Measurements from ENCODE around the gene MOAP1. TPM values are rescaled to one million over a fixed set of nuclear protein-coding genes. Genes with fewer than 3 reads are reported as not detected.
"Not testable (repeated sequence)": the region's sequence is repeated elsewhere in the genome, so short reads cannot be mapped to it uniquely, and the experiment has no call there.

The MOAP1 gene
- polyA plus RNA-seq, 1 experiment = 21.0 TPM

GRCh38 chr14:93165271-93166265, 19.1 kb downstream of the MOAP1 start:
- H3K27ac ChIP-seq (ENCODE audit: low read depth, low read length); POLR2A ChIA-PET; H3K9me3 ChIP-seq (ENCODE audit: control insufficient read depth, insufficient read depth, low read length); H3K4me3 ChIP-seq (ENCODE audit: low read depth, low read length); H3K27me3 ChIP-seq (ENCODE audit: control insufficient read depth, insufficient read depth, low read length); DNase-seq (ENCODE audit: low read depth, low spot score): not testable (repeated sequence)
- CTCF ChIA-PET = interaction anchor here (1.0 to 1.3 kb wide), 2 partner anchors 52 to 213 kb away, joined by 3 to 5 read pairs; no protein-coding TSS in a partner anchor

- Histone ChIP-seq H3K27me3 (ENCODE audit: control insufficient read depth, insufficient read depth, low read length) (no peaks in the 10 kb centered on the region), H3K9me3 (ENCODE audit: control insufficient read depth, insufficient read depth, low read length) (no peaks in the 10 kb centered on the region), H3K4me3 (ENCODE audit: low read depth, low read length) (no peak overlapping the region), H3K27ac (ENCODE audit: low read depth, low read length) (no peak overlapping the region)
- ChIA-PET POLR2A (no interaction called here), CTCF (interaction anchor here (1.2 to 1.7 kb wide), 3 partner anchors 50 to 211 kb away, joined by 4 to 8 read pairs (median 4); no protein-coding TSS in a partner anchor)
- DNase-seq (ENCODE audit: low read depth, low spot score) = no peak
- TF ChIP-seq, protein P1, sequence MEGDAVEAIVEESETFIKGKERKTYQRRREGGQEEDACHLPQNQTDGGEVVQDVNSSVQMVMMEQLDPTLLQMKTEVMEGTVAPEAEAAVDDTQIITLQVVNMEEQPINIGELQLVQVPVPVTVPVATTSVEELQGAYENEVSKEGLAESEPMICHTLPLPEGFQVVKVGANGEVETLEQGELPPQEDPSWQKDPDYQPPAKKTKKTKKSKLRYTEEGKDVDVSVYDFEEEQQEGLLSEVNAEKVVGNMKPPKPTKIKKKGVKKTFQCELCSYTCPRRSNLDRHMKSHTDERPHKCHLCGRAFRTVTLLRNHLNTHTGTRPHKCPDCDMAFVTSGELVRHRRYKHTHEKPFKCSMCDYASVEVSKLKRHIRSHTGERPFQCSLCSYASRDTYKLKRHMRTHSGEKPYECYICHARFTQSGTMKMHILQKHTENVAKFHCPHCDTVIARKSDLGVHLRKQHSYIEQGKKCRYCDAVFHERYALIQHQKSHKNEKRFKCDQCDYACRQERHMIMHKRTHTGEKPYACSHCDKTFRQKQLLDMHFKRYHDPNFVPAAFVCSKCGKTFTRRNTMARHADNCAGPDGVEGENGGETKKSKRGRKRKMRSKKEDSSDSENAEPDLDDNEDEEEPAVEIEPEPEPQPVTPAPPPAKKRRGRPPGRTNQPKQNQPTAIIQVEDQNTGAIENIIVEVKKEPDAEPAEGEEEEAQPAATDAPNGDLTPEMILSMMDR (IDR thresholded peaks at IDR 0.05; ENCODE audit: low read depth, low read length) = no peak
Observed at GRCh38 chr14:93163564-93163963, 21.1 kb downstream of the MOAP1 start.

DNA sequence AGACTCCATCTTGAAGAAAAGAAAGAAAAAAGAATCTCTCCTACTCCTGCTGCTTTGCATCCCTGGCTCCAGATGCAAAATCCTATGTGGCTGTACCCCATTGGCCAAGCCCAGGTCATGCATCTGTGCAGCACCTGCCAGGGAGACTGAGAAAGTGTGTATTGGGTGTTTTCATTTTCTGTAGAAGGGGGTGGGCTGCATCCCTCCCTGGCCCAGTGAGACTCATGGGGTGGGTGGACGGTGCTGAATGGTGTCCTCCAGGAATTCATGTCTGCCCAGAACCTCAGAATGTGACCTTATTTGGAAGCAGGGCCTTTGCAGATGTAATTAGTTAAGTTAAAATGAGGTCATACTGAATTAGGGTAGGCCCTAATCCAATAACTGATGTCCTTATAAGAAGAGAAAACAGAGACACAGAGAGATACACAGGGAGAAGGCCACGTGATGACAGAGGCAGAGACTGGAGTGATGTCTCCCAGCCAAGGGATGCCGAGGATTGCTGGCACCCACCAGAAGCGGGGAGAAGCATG, 23.2 kb downstream of the MOAP1 start:
- no peak for DNase-seq (ENCODE audit: low read depth, low spot score)
- Histone ChIP-seq H3K4me3 (ENCODE audit: low read depth, low read length) (no peak overlapping the region), H3K27me3 (ENCODE audit: control insufficient read depth, insufficient read depth, low read length) (no peaks in the 10 kb centered on the region), H3K9me3 (ENCODE audit: control insufficient read depth, insufficient read depth, low read length) (no peaks in the 10 kb centered on the region), H3K27ac (ENCODE audit: low read depth, low read length) (no peak overlapping the region)
- ChIA-PET CTCF (interaction anchor here (1.0 to 2.7 kb wide), 4 partner anchors 8 to 50 kb away, joined by 3 to 14 read pairs (median 3); no protein-coding TSS in a partner anchor), POLR2A (no interaction called here)
- TF ChIP-seq, protein P1 (IDR thresholded peaks at IDR 0.05; ENCODE audit: low read depth, low read length) = no peak

- ChIA-PET POLR2A (no interaction called here), CTCF (interaction anchor here (0.6 to 2.7 kb wide), 11 partner anchors 9 to 217 kb away, joined by 3 to 14 read pairs (median 4); no protein-coding TSS in a partner anchor)
- TF ChIP-seq, protein P1 (IDR thresholded peaks at IDR 0.05; ENCODE audit: low read depth, low read length) = peak; percentile 51
- DNase-seq (ENCODE audit: low read depth, low spot score) = no peak
- no peaks in the 10 kb centered on the region for H3K9me3 ChIP-seq (ENCODE audit: control insufficient read depth, insufficient read depth, low read length)
- no peak overlapping the region for H3K27ac ChIP-seq (ENCODE audit: low read depth, low read length)
- H3K27me3 ChIP-seq (ENCODE audit: control insufficient read depth, insufficient read depth, low read length) = no peaks in the 10 kb centered on the region
- no peak overlapping the region for H3K4me3 ChIP-seq (ENCODE audit: low read depth, low read length)
Observed at GRCh38 chr14:93160353-93160801, 24.3 kb downstream of the MOAP1 start.

DNA sequence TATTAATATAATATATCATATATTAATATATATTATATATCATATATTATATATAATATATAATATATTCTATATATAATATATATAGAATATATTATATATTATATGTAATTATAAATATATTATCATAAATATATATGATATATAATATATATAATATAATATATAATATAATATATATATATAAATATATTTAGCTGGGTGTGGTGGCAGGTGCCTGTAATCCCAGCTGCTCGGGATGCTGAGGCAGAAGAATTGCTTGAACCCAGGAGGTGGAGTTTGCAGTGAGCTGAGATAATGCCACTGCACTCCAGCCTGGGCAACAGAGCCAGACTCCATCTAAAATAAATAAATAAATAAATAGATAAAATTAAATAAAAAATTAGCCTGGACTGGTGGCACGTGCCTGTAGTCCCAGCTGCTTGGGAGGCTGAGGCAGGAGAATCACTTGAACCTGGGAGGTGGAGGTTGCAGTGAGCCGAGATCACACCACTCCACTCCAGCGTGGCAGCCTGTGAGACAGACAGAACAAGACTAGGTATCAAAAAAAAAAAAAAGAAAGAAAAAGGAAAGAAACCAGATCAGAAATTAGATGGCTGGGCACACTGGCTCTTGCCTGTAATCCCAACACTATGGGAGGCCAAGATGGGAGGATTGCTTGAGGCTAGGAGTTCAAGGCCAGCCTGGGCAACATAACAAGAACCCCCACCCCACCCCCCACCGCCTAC, 24.9 kb downstream of the MOAP1 start:
- CTCF ChIA-PET = interaction anchor here (0.6 to 2.7 kb wide), 7 partner anchors 17 to 216 kb away, joined by 3 to 14 read pairs (median 8); no protein-coding TSS in a partner anchor
- H3K4me3 ChIP-seq (ENCODE audit: low read depth, low read length); H3K27me3 ChIP-seq (ENCODE audit: control insufficient read depth, insufficient read depth, low read length); H3K27ac ChIP-seq (ENCODE audit: low read depth, low read length); DNase-seq (ENCODE audit: low read depth, low spot score); H3K9me3 ChIP-seq (ENCODE audit: control insufficient read depth, insufficient read depth, low read length); POLR2A ChIA-PET: not testable (repeated sequence)

GRCh38 chr14:93158349-93158748, 26.3 kb downstream of the MOAP1 start:
- CTCF ChIA-PET; H3K4me3 ChIP-seq (ENCODE audit: low read depth, low read length); H3K27ac ChIP-seq (ENCODE audit: low read depth, low read length); POLR2A ChIA-PET; DNase-seq (ENCODE audit: low read depth, low spot score); H3K9me3 ChIP-seq (ENCODE audit: control insufficient read depth, insufficient read depth, low read length); H3K27me3 ChIP-seq (ENCODE audit: control insufficient read depth, insufficient read depth, low read length): not testable (repeated sequence)
